GM23248 (cell line): ENCODE results near the gene DNASE2B. TPM values are rescaled to one million over a fixed set of nuclear protein-coding genes. Genes with fewer than 3 reads are reported as not detected.
A peak's percentile ranks its signal among the peaks of the same experiment; 100 is the strongest.

ENCODE experiments used
- DNase-seq: peaks from one replicate; pipeline ENCODE4 v3.0.0-alpha.2; 2015
- H2AFZ ChIP-seq: fragments of 200-600 bp; sonication (generic); 2 replicates; pipeline ENCODE4 v1.6.1; 2016; ENCODE audit warnings: antibody characterized with exemption
- H3F3A ChIP-seq: fragments of 200-600 bp; sonication (generic); 2 replicates; pipeline ENCODE4 v1.6.1; 2016; ENCODE audit warnings: mild to moderate bottlenecking, antibody characterized with exemption, mixed run types; ENCODE audit not compliant: insufficient read depth
- H3K27ac ChIP-seq: fragments of 200-600 bp; sonication (generic); 2 replicates; pipeline ENCODE4 v1.5.1; 2016; ENCODE audit warnings: mild to moderate bottlenecking
- H3K27me3 ChIP-seq: fragments of 200-600 bp; sonication (generic); replicated peaks from 2 replicates; pipeline ENCODE4 v1.6.1; 2016; ENCODE audit warnings: mild to moderate bottlenecking; ENCODE audit not compliant: insufficient read depth
- H3K36me3 ChIP-seq: fragments of 200-600 bp; sonication (generic); 2 replicates; pipeline ENCODE4 v1.6.1; 2016; ENCODE audit warnings: low read depth, mild to moderate bottlenecking
- H3K4me1 ChIP-seq: fragments of 200-600 bp; sonication (generic); 2 replicates; pipeline ENCODE4 v1.6.1; 2016; ENCODE audit warnings: mild to moderate bottlenecking; ENCODE audit not compliant: insufficient read depth
- H3K4me2 ChIP-seq: fragments of 200-600 bp; sonication (generic); one replicate; pipeline ENCODE4 v1.6.1; 2016; ENCODE audit warnings: mild to moderate bottlenecking; ENCODE audit not compliant: unreplicated experiment
- H3K4me3 ChIP-seq: fragments of 200-600 bp; sonication (generic); 2 replicates; pipeline ENCODE4 v1.5.1; 2016; ENCODE audit warnings: mild to moderate bottlenecking
- H3K79me2 ChIP-seq: fragments of 200-600 bp; sonication (generic); 2 replicates; pipeline ENCODE4 v1.6.1; 2016; ENCODE audit warnings: mild to moderate bottlenecking; ENCODE audit not compliant: insufficient read depth
- H3K9ac ChIP-seq: fragments of 200-600 bp; sonication (generic); 2 replicates; pipeline ENCODE4 v1.6.1; 2016; ENCODE audit warnings: mild to moderate bottlenecking
- H3K9me2 ChIP-seq: fragments of 200-600 bp; sonication (generic); 2 replicates; pipeline ENCODE4 v1.6.1; 2016; ENCODE audit warnings: mixed run types, mild to moderate bottlenecking, moderate library complexity; ENCODE audit not compliant: insufficient read depth
- H3K9me3 ChIP-seq: fragments of 200-600 bp; sonication (generic); one replicate; pipeline ENCODE4 v1.6.1; 2017; ENCODE audit warnings: low read depth
- H4K20me1 ChIP-seq: fragments of 200-600 bp; sonication (generic); 2 replicates; pipeline ENCODE4 v1.6.0; 2016; ENCODE audit not compliant: insufficient read depth
- EZH2 ChIP-seq: fragments of 200-600 bp; sonication (generic); IDR thresholded peaks from 2 replicates; pipeline ENCODE4 v1.6.1; 2018; ENCODE audit warnings: antibody characterized with exemption, mild to moderate bottlenecking; ENCODE audit not compliant: insufficient read depth, poor library complexity, severe bottlenecking
- EZH2phosphoT487 ChIP-seq: fragments of 200-600 bp; sonication (generic); IDR thresholded peaks from 2 replicates; pipeline ENCODE4 v1.6.1; 2018; ENCODE audit warnings: antibody characterized with exemption, moderate library complexity, mild to moderate bottlenecking, low read depth; ENCODE audit not compliant: insufficient read depth
- WGBS, 2 experiments: methylation state at CpG; one replicate each; pipeline ENCODE4 v1.1.6; 2015 to 2017; ENCODE audit warnings: low lambda C conversion rate in 2 of 2, low coverage in 1 of 2; ENCODE audit errors: missing lambda C conversion rate in 2 of 2; 5-methylcytosine and 5-hydroxymethylcytosine counted together
- in situ Hi-C: fragments of 300-500 bp; cut with MboI; formaldehyde crosslinking; loops from 2 replicates; pipeline ENCODE4 v1.15.0; 2020
- polyA plus RNA-seq: library from polyadenylated mRNA; unstranded; fragments of >200 nt; fragmentation: Nextera tagmentation; extraction: Ambion mirVana; gene quantifications from 2 replicates; pipeline ENCODE4 v1.2.1, GENCODE V29; 2016
- total RNA-seq: library from RNA; depleted of rRNA; stranded (reverse); fragments of >200 nt; shearing (Covaris generic); gene quantifications from 2 replicates; pipeline ENCODE4 v1.2.3, GENCODE V29; 2014

Gene DNASE2B
- total and polyA plus RNA-seq, 2 experiments from 2014 or later, result not detected

DNA sequence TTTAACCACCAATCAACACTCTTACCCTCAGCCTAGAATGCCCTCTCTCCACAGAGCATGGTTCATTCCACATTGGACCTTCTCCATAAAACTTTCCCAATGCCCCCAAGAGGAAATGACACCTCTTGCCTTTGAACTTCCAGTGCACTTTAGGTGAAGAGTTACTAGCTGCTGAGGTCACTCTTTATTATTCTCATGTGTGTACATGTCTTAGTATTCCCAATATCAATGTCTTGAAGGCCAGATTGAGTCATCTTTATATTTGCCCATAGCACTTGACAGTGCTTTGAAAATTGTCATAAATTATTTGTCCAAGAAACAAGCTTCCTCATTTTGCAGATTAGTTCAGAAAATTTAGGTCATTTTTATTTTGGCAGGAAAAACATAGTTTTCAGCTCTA is 8.1 kb upstream of the DNASE2B start:
- Histone ChIP-seq H3K27ac (no peak overlapping the region), H3K9ac (no peak overlapping the region), H3K4me1 (no peaks in the 10 kb centered on the region), H2AFZ (no peak overlapping the region), H3K4me3 (no peak overlapping the region), H4K20me1 (no peaks in the 10 kb centered on the region), H3K36me3 (no peaks in the 10 kb centered on the region), H3K9me3 (no peaks in the 10 kb centered on the region), H3K79me2 (no peaks in the 10 kb centered on the region), H3F3A (no peaks in the 10 kb centered on the region), H3K9me2 (no peaks in the 10 kb centered on the region), H3K4me2 (no peak overlapping the region), H3K27me3 (0 out of 2 replicates have a peak, but pooled peaks cover 3% of the 10 kb centered on the region)
- TF ChIP-seq EZH2phosphoT487, result no peak
- no peak for TF ChIP-seq EZH2
- no peak for DNase-seq
- in situ Hi-C loops, result no loop called here

DNA sequence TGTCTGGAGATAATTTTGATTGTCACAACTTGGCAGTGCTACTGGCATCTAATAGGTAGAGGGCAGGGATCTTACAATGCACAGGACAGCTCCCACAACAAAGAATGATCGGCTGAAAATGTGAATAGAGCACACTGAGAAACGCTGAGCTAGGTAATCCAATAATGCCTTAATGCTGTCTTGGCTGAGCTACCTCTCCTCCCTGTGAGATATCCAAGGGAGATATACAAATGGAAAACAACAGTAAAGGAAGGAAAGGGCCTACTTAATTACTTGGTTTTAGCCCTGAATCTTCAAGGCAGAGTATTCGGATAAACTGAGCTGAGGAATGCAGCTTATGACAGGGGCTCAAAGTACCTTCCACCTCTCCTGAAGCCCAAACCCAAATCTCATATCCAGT is 2.9 kb downstream of the DNASE2B start:
- H3K79me2 ChIP-seq, result no peaks in the 10 kb centered on the region
- no peaks in the 10 kb centered on the region for H3F3A ChIP-seq
- no peak for DNase-seq
- TF ChIP-seq EZH2 (no peak), EZH2phosphoT487 (no peak)
- no peak overlapping the region for H3K4me2 ChIP-seq
- peaks cover 10% of the 10 kb centered on the region for H3K4me1 ChIP-seq
- H3K4me3 ChIP-seq, result no peak overlapping the region
- no peak overlapping the region for H3K9ac ChIP-seq
- H3K27ac ChIP-seq, result no peak overlapping the region
- no peaks in the 10 kb centered on the region for H4K20me1 ChIP-seq
- no peaks in the 10 kb centered on the region for H3K9me2 ChIP-seq
- H3K9me3 ChIP-seq, result no peaks in the 10 kb centered on the region
- no peak overlapping the region for H2AFZ ChIP-seq
- in situ Hi-C loops, result no loop called here
- no peaks in the 10 kb centered on the region for H3K27me3 ChIP-seq
- no peaks in the 10 kb centered on the region for H3K36me3 ChIP-seq
- 66 to 67% methylated on average over 3 of the region's 3 CpGs for WGBS, 2 experiments

DNA sequence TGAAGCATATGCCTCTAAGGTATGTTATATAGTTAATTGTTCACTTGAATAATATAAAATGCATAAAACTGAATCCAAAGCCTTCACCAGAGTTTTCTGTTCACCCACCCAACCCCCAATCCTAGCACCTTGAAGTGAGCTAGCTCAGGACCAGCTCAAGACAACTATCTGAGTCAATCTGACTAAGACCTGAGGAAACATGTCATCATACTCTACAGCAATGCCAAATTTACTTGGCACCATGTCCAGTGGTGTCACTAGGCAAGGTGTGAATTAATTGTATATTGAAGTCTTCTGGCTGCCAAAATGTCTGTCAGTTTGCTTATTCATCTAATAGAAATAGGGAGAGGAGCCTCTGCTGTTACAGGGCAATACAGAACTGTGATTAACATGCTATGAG is 3.8 kb downstream of the DNASE2B start:
- no peaks in the 10 kb centered on the region for H3F3A ChIP-seq
- no peaks in the 10 kb centered on the region for H3K27me3 ChIP-seq
- no peaks in the 10 kb centered on the region for H4K20me1 ChIP-seq
- no peaks in the 10 kb centered on the region for H3K9me2 ChIP-seq
- H3K9me3 ChIP-seq, result no peaks in the 10 kb centered on the region
- in situ Hi-C loops, result no loop called here
- no peak overlapping the region for H3K4me2 ChIP-seq
- H3K36me3 ChIP-seq, result no peaks in the 10 kb centered on the region
- H2AFZ ChIP-seq, result no peak overlapping the region
- H3K27ac ChIP-seq, result no peak overlapping the region
- H3K4me1 ChIP-seq, result peaks cover 10% of the 10 kb centered on the region
- no peaks in the 10 kb centered on the region for H3K79me2 ChIP-seq
- no peak overlapping the region for H3K4me3 ChIP-seq
- no peak overlapping the region for H3K9ac ChIP-seq
- TF ChIP-seq EZH2, result no peak
- no peak for TF ChIP-seq EZH2phosphoT487
- DNase-seq, result peak; percentile 66

DNA sequence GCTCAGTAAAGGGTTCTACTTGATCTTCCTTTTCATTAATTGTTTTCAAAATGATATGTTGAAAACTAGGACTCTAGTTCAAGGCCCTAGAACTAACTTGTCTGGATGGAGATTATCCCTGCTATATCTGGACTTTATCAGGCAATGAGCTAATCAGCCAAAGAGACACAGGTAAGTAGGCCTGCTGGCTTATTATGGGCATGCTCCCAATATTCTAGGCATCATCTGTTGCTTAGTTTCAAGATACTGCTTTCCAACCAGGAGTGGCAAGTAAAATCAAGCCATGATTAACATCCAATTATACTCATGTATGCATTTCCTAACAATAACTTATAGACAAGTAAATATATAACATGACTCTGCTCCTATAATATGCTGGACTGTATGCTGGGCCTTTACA is 4.2 kb downstream of the DNASE2B start:
- H3K79me2 ChIP-seq, result no peaks in the 10 kb centered on the region
- H2AFZ ChIP-seq, result no peak overlapping the region
- DNase-seq, result no peak
- no peaks in the 10 kb centered on the region for H3K9me3 ChIP-seq
- no peak overlapping the region for H3K4me3 ChIP-seq
- H3K4me1 ChIP-seq, result peaks cover 10% of the 10 kb centered on the region
- no peak overlapping the region for H3K9ac ChIP-seq
- no peak overlapping the region for H3K4me2 ChIP-seq
- H4K20me1 ChIP-seq, result no peaks in the 10 kb centered on the region
- no peaks in the 10 kb centered on the region for H3K27me3 ChIP-seq
- H3K27ac ChIP-seq, result no peak overlapping the region
- H3F3A ChIP-seq, result no peaks in the 10 kb centered on the region
- in situ Hi-C loops, result no loop called here
- no peaks in the 10 kb centered on the region for H3K36me3 ChIP-seq
- no peaks in the 10 kb centered on the region for H3K9me2 ChIP-seq
- no peak for TF ChIP-seq EZH2phosphoT487
- TF ChIP-seq EZH2, result no peak

DNA sequence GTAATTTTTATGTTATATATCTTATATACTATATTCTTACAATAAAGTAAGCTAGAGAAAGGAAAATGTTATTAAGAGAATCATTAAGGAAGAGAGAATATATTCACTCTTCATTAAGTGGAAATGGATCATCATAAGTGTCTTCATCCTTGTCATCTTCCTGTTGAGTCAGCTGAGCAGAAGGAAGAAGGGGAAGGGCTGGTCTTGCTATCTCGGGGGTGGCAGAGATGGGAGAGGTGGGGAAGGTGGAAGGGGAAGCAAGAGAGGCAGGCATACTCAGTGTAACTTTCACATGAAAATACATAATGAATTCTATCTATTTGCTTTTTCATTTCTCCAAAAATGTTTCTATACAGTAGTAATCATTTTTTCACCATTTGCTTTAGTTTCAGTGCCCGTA is 5.1 kb downstream of the DNASE2B start:
- Histone ChIP-seq H4K20me1 (no peaks in the 10 kb centered on the region), H3K79me2 (no peaks in the 10 kb centered on the region), H3K4me3 (no peak overlapping the region), H2AFZ (no peak overlapping the region), H3K4me2 (no peak overlapping the region), H3K9me3 (no peaks in the 10 kb centered on the region), H3F3A (no peaks in the 10 kb centered on the region), H3K9me2 (no peaks in the 10 kb centered on the region), H3K27me3 (no peaks in the 10 kb centered on the region), H3K36me3 (no peaks in the 10 kb centered on the region), H3K9ac (no peak overlapping the region), H3K27ac (no peak overlapping the region), H3K4me1 (peaks cover 10% of the 10 kb centered on the region)
- in situ Hi-C loops, result no loop called here
- no peak for DNase-seq
- WGBS, 2 experiments, result 87 to 94% methylated on average over 2 of the region's 2 CpGs
- TF ChIP-seq EZH2, result no peak
- no peak for TF ChIP-seq EZH2phosphoT487
